ENCODE results near the gene PTGR2. TPM values are rescaled to one million over a fixed set of nuclear protein-coding genes. Genes with fewer than 3 reads are reported as not detected.
"Not testable (repeated sequence)": the region's sequence is repeated elsewhere in the genome, so short reads cannot be mapped to it uniquely, and the experiment has no call there.

PTGR2 gene
- total RNA-seq, 2 donors from 2014 or later = 7.7 to 21.5 TPM

DNA sequence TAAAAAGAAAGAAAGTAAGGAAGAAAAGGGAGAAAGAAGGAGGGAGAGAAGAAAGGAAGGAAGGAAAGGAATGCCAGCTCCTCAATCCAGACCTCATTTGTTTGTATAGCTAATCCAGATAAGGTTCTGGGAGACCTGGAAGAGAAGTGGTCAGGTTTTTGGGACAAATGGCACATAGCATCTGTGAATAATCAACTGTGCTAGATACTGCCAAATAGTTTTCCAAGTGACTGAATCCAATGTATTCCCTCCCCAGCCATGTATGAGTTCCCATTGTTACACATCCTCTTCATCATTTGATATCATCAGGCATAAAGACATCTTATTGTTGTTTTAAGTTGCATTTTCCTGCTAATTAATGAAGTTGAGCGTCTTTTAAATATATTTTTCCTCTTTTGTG lies 18.6 kb upstream of the PTGR2 start:
- Histone ChIP-seq H3K27me3 (ENCODE audit: control insufficient read depth, insufficient read depth, low read length, poor library complexity, severe bottlenecking) (no peaks in the 10 kb centered on the region), H3K36me3 (ENCODE audit: control insufficient read depth, insufficient read depth, low read length) (no peaks in the 10 kb centered on the region), H3K9me3 (ENCODE audit: control insufficient read depth, low read length) (no peaks in the 10 kb centered on the region), H3K27ac (ENCODE audit: low read depth, low read length) (no peak overlapping the region), H3K4me3 (ENCODE audit: low read length) (no peak overlapping the region), H3K9ac (ENCODE audit: extremely low read depth, low read length, poor library complexity, severe bottlenecking) (no peak overlapping the region), H3K4me1 (ENCODE audit: control insufficient read depth, insufficient read depth, low read length) (peaks cover 12% of the 10 kb centered on the region)
- Mint-ChIP-seq H3K4me1 (peaks cover 23% of the 10 kb centered on the region), H3K27me3 (ENCODE audit: insufficient read depth) (no peaks in the 10 kb centered on the region), H3K36me3 (ENCODE audit: low read depth) (no peaks in the 10 kb centered on the region), H3K4me3 (no peak overlapping the region), H3K9me3 (no peaks in the 10 kb centered on the region), H3K27ac (peak overlapping the region; percentile 79)
- no peak for DNase-seq
- TF ChIP-seq, protein P1, sequence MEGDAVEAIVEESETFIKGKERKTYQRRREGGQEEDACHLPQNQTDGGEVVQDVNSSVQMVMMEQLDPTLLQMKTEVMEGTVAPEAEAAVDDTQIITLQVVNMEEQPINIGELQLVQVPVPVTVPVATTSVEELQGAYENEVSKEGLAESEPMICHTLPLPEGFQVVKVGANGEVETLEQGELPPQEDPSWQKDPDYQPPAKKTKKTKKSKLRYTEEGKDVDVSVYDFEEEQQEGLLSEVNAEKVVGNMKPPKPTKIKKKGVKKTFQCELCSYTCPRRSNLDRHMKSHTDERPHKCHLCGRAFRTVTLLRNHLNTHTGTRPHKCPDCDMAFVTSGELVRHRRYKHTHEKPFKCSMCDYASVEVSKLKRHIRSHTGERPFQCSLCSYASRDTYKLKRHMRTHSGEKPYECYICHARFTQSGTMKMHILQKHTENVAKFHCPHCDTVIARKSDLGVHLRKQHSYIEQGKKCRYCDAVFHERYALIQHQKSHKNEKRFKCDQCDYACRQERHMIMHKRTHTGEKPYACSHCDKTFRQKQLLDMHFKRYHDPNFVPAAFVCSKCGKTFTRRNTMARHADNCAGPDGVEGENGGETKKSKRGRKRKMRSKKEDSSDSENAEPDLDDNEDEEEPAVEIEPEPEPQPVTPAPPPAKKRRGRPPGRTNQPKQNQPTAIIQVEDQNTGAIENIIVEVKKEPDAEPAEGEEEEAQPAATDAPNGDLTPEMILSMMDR (conservative IDR thresholded peaks at IDR 0.05) = no peak
- WGBS, 2 experiments (ENCODE audit: insufficient coverage in 1 of 2, insufficient read length in 1 of 2) = 80 to 100% methylated on average over 1 of the region's 1 CpG

DNA sequence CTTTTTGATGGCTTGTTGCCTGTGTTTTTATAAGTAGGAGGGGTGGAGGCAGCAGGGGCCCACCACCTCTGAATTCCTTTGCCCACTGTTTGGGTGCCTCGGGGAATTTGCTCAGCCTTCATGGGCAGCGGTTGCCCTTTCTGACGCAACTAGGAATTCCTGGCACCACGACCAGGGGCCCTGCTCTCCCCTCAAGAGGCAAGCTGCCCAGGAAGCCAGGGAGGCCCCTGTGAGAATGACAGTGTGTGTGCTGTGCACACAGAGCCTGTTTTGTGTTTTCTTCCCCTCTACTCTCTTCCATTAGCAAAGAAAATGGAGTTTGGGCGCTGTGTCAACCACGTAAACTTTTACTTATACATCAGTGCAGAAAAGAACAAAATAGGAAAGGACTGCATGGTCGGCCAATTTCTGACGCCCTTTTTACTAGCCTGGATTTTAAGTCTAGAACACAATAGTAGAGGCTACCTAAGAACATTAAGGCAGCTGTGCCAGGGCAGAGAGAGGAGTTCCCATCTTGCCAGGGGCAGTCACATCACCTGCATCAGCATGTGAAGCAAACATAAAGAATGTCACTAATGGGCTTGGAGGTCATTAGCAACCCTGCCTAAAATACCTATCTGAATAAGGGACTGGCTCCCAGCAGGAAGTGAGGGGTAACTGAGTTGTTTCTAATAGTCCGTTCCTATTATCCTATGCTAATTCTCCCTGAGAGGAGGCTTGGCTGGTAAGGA lies 17.9 kb upstream of the PTGR2 start:
- WGBS, 2 experiments (ENCODE audit: insufficient coverage in 1 of 2, insufficient read length in 1 of 2) = 75 to 86% methylated on average over 4 to 9 of the region's 9 CpGs
- TF ChIP-seq, protein P1 (conservative IDR thresholded peaks at IDR 0.05) = no peak
- no peak overlapping the region for H3K4me3 Mint-ChIP-seq
- Histone ChIP-seq H3K27me3 (ENCODE audit: control insufficient read depth, insufficient read depth, low read length, poor library complexity, severe bottlenecking) (no peaks in the 10 kb centered on the region), H3K27ac (ENCODE audit: low read depth, low read length) (no peak overlapping the region), H3K4me3 (ENCODE audit: low read length) (no peak overlapping the region), H3K36me3 (ENCODE audit: control insufficient read depth, insufficient read depth, low read length) (no peaks in the 10 kb centered on the region), H3K4me1 (ENCODE audit: control insufficient read depth, insufficient read depth, low read length) (peaks cover 12% of the 10 kb centered on the region), H3K9ac (ENCODE audit: extremely low read depth, low read length, poor library complexity, severe bottlenecking) (no peak overlapping the region), H3K9me3 (ENCODE audit: control insufficient read depth, low read length) (no peaks in the 10 kb centered on the region)
- no peaks in the 10 kb centered on the region for H3K36me3 Mint-ChIP-seq (ENCODE audit: low read depth)
- no peaks in the 10 kb centered on the region for H3K27me3 Mint-ChIP-seq (ENCODE audit: insufficient read depth)
- H3K9me3 Mint-ChIP-seq = no peaks in the 10 kb centered on the region
- peak; percentile 67 for DNase-seq
- peaks cover 23% of the 10 kb centered on the region for H3K4me1 Mint-ChIP-seq
- peak overlapping the region; percentile 79 for H3K27ac Mint-ChIP-seq

DNA sequence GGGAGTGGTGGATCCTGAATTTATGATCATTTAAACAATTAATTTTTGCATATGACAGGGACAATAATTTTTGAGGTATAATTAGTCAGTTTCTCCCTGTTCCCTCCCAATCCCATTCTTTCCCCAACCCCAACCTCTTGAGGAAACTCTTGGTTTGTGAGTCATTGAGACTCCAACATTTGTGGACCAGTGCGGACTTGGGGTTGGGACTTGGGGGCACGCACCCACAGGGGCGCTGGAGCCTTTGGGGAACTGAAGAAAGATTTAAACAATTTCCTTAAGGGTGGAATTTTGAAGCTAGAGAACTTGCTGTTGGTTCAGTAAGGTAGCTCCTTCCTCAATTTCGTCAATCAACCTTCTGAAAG lies 17.4 kb upstream of the PTGR2 start:
- no peak for DNase-seq
- TF ChIP-seq, protein P1 (conservative IDR thresholded peaks at IDR 0.05) = no peak
- H3K4me1 Mint-ChIP-seq = peaks cover 23% of the 10 kb centered on the region
- 94 to 100% methylated on average over 1 to 4 of the region's 4 CpGs for WGBS, 2 experiments (ENCODE audit: insufficient coverage in 1 of 2, insufficient read length in 1 of 2)
- no peaks in the 10 kb centered on the region for H3K27me3 ChIP-seq (ENCODE audit: control insufficient read depth, insufficient read depth, low read length, poor library complexity, severe bottlenecking)
- H3K4me1 ChIP-seq (ENCODE audit: control insufficient read depth, insufficient read depth, low read length) = peaks cover 12% of the 10 kb centered on the region
- H3K9me3 Mint-ChIP-seq = no peaks in the 10 kb centered on the region
- H3K9ac ChIP-seq (ENCODE audit: extremely low read depth, low read length, poor library complexity, severe bottlenecking) = no peak overlapping the region
- no peak overlapping the region for H3K4me3 Mint-ChIP-seq
- H3K27ac ChIP-seq (ENCODE audit: low read depth, low read length) = no peak overlapping the region
- peak overlapping the region; percentile 79 for H3K27ac Mint-ChIP-seq
- no peaks in the 10 kb centered on the region for H3K36me3 Mint-ChIP-seq (ENCODE audit: low read depth)
- H3K4me3 ChIP-seq (ENCODE audit: low read length) = no peak overlapping the region
- no peaks in the 10 kb centered on the region for H3K27me3 Mint-ChIP-seq (ENCODE audit: insufficient read depth)
- no peaks in the 10 kb centered on the region for H3K36me3 ChIP-seq (ENCODE audit: control insufficient read depth, insufficient read depth, low read length)
- H3K9me3 ChIP-seq (ENCODE audit: control insufficient read depth, low read length) = no peaks in the 10 kb centered on the region

DNA sequence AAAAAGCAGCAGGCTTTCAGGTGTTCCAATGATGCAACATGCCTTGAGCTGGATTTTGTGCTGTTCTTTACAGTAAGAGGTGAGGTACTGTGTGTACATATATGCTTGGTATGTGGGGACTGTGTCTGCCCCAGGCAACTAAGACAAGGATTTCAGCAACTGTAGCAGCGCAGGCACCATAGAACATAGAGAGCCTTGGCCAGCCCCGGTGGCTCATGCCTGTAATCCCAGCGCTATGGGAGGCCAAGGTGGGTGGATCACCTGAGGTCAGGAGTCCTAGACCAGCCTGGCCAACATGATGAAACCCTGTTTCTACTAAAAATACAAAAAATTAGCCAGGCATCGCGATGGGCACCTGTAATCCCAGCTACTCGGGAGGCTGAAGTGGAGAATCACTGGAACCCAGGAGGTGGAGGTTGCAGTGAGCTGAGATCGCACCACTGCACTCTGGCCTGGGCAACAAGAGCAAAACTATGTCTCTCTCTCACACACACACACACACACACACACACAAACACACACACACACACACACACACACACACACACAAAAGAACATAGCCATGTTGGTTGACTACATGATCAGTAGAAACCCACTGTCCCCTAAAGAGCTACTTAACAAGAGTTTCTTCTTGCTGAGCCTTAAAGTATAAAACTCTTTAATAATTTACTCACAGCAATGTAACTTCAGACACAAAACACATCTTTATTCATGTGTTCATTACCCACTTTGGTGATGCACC lies 13.2 kb upstream of the PTGR2 start:
- not testable (repeated sequence) for H3K9me3 ChIP-seq (ENCODE audit: control insufficient read depth, low read length); H3K27ac Mint-ChIP-seq; H3K36me3 ChIP-seq (ENCODE audit: control insufficient read depth, insufficient read depth, low read length); H3K27ac ChIP-seq (ENCODE audit: low read depth, low read length); H3K4me3 ChIP-seq (ENCODE audit: low read length); H3K36me3 Mint-ChIP-seq (ENCODE audit: low read depth); H3K4me3 Mint-ChIP-seq; H3K9me3 Mint-ChIP-seq; H3K27me3 ChIP-seq (ENCODE audit: control insufficient read depth, insufficient read depth, low read length, poor library complexity, severe bottlenecking); DNase-seq; H3K27me3 Mint-ChIP-seq (ENCODE audit: insufficient read depth); H3K9ac ChIP-seq (ENCODE audit: extremely low read depth, low read length, poor library complexity, severe bottlenecking)
- peaks cover 11% of the 10 kb centered on the region for H3K4me1 ChIP-seq (ENCODE audit: control insufficient read depth, insufficient read depth, low read length)
- H3K4me1 Mint-ChIP-seq = peaks cover 18% of the 10 kb centered on the region
- 93 to 95% methylated on average over 5 to 7 of the region's 7 CpGs for WGBS, 2 experiments (ENCODE audit: insufficient coverage in 1 of 2, insufficient read length in 1 of 2)

All from endodermal cell (in vitro differentiated cells).